Mucosa of rectum (tissue), 2 donors: ENCODE measurements around the gene PCNX2.

Experiments
- H3K27ac ChIP-seq, 2 donors: one replicate each; pipeline ENCODE4 v1.7.0; 2013; ENCODE audit warnings: inconsistent platforms in 2 of 2, low read depth in 2 of 2, low read length in 2 of 2
- H3K27me3 ChIP-seq, 2 donors: one replicate each; pipeline ENCODE4 v1.7.0; 2013; ENCODE audit warnings: low read length in 2 of 2; ENCODE audit not compliant: control insufficient read depth in 2 of 2, insufficient read depth in 2 of 2
- H3K36me3 ChIP-seq, 2 donors: one replicate each; pipeline ENCODE4 v1.7.0; 2013; ENCODE audit warnings: low read length in 2 of 2; ENCODE audit not compliant: control insufficient read depth in 2 of 2, insufficient read depth in 2 of 2
- H3K4me1 ChIP-seq, 2 donors: one replicate each; pipeline ENCODE4 v1.7.0; 2013; ENCODE audit warnings: low read length in 2 of 2, mild to moderate bottlenecking in 1 of 2; ENCODE audit not compliant: control insufficient read depth in 2 of 2, insufficient read depth in 2 of 2
- H3K4me3 ChIP-seq, 2 donors: one replicate each; pipeline ENCODE4 v1.7.0; 2013; ENCODE audit warnings: low read length in 2 of 2
- H3K9ac ChIP-seq, 2 donors: one replicate each; pipeline ENCODE4 v1.7.0; 2013; ENCODE audit warnings: low read length in 2 of 2, low read depth in 1 of 2, mild to moderate bottlenecking in 1 of 2
- H3K9me3 ChIP-seq, 2 donors: one replicate each; pipeline ENCODE4 v1.7.0; 2013; ENCODE audit warnings: low read length in 2 of 2; ENCODE audit not compliant: control insufficient read depth in 2 of 2
- donor health status: healthy.
- donor health status: Normal muscosa, but diverticular disease.

PCNX2 gene

GRCh38 chr1:232978091-232978634 is 317.4 kb downstream of the PCNX2 start:
- Histone ChIP-seq H3K9me3 (peaks cover 3 to 10% of the 10 kb centered on the region in 2 donors), H3K27ac (no peak overlapping the region), H3K36me3 (peaks cover 23 to 38% of the 10 kb centered on the region in 2 donors), H3K4me1 (no peaks in the 10 kb centered on the region), H3K9ac (no peak overlapping the region), H3K4me3 (no peak overlapping the region), H3K27me3 (no peaks in the 10 kb centered on the region)

DNA sequence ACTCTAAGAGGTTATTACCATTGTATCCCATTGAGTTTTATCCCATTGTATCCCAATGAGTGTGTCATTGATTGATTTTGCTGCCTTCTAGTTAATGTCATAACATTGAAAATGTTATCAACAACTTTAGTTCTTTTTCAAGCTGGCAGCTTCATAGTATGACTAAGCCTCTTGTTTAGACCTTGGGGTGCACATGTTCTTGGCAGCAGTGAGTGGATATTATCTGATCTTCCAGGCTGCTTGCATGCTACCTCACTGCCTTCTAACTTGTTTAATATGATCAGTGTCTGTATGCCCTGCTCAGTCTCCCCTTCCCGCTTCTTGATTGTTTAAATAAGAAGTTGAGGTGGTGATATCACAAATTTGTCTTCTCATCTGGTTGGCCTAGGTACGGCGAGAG is 320.6 kb downstream of the PCNX2 start:
- Histone ChIP-seq H3K27me3 (no peaks in the 10 kb centered on the region), H3K4me3 (no peak overlapping the region), H3K9ac (no peak overlapping the region), H3K27ac (no peak overlapping the region), H3K4me1 (no peaks in the 10 kb centered on the region), H3K9me3 (peaks cover 3 to 15% of the 10 kb centered on the region in 2 donors), H3K36me3 (peaks cover 46 to 66% of the 10 kb centered on the region in 2 donors)

DNA sequence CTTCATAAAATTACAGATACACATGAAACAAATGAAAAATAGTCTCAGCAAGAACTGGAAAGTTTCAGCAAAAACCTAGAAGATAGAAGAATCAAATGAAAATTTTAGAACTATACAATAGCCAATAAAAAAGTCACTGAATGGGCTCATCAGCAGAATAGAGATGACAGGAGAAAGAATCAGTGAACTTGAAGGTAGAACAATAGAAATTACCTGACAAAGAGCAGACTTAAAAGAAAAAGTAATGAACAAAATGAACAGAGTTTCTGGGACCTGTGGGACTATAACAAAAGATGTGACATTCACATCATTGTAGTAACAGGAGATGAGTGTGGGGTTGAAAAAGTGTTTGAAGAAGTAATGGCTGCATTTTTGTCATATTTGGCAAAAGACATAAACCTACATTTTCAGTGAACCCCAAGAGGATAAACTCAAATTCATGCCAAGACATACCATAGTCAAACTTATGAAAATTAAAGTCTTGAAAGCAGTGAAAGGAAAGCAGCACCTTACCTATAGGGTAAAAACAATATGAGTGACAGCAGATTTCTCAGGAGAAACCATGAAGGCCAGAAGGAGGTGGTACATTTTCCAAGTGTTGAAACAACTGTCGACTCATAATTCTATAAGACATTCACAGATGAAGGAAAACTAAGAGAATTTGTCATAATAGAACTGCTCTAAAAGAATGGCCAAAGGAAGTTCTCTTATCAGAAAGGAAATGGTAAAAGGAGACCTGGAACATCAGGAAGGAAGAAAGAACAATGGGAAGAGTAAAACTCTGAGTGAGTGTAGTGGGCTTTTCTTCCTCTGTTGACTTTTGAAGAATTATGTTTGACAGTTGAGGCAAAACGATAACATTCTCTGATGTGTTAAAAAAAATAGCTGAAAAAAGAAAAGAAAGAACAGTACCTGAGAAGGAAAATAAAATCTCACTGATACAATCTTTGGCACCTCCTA is 321.6 kb downstream of the PCNX2 start:
- Histone ChIP-seq H3K4me1 (no peaks in the 10 kb centered on the region), H3K9ac (no peak overlapping the region), H3K9me3 (peaks cover 3 to 15% of the 10 kb centered on the region in 2 donors), H3K27me3 (no peaks in the 10 kb centered on the region), H3K36me3 (peaks cover 46 to 71% of the 10 kb centered on the region in 2 donors), H3K4me3 (no peak overlapping the region), H3K27ac (no peak overlapping the region)

- Histone ChIP-seq H3K9me3 (peaks cover 3 to 15% of the 10 kb centered on the region in 2 donors), H3K4me3 (no peak overlapping the region), H3K27ac (no peak overlapping the region), H3K36me3 (peaks cover 50 to 62% of the 10 kb centered on the region in 2 donors), H3K9ac (no peak overlapping the region), H3K4me1 (peaks cover 8 to 10% of the 10 kb centered on the region in 2 donors), H3K27me3 (no peaks in the 10 kb centered on the region)
These were observed 325.0 kb downstream of the PCNX2 start for GRCh38 chr1:232970508-232970907.

DNA sequence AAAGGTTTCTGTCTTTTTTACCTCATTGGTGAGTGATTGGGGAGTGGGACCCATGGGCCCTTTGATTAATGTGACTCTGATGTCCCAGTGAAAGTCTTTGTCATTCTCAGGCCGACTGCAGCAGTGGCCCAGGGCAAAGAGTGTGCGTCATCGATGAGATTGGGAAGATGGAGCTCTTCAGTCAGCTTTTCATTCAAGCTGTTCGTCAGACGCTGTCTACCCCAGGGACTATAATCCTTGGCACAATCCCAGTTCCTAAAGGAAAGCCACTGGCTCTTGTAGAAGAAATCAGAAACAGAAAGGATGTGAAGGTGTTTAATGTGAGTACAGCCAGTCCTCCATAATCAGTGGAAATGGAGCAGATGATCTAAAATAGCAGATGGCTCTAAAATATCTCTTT is 325.7 kb downstream of the PCNX2 start:
- peaks cover 50 to 62% of the 10 kb centered on the region in 2 donors for H3K36me3 ChIP-seq

DNA sequence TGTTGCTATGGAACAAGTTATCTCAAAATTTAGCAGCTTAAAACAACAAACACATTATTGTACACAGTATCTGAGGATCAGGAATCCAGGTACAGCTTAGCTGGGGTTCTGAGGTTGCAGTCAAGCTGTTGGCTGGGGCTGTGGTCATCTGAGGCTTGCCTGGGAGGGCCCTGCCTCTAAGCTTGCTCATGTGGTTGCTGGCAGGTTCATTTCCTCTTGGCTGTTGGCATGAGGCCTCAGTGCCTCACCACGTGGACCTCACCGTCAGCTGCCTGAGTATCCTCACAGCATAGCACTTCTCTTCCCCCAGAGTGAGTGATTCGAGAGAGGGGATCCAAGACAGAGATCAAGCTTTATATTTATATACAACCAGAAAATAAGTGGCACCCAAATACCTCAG is 326.6 kb downstream of the PCNX2 start:
- Histone ChIP-seq H3K9me3 (peaks cover under 1 to 11% of the 10 kb centered on the region in 2 donors), H3K27ac (no peak overlapping the region), H3K27me3 (no peaks in the 10 kb centered on the region), H3K36me3 (peaks cover 44 to 56% of the 10 kb centered on the region in 2 donors), H3K4me3 (no peak overlapping the region), H3K9ac (no peak overlapping the region), H3K4me1 (peaks cover 8 to 10% of the 10 kb centered on the region in 2 donors)

More for the DNA sequence above, 325.7 kb downstream of the PCNX2 start:
- H3K27ac ChIP-seq, result no peak overlapping the region
- H3K9ac ChIP-seq, result no peak overlapping the region
- H3K9me3 ChIP-seq, result peaks cover 3 to 15% of the 10 kb centered on the region in 2 donors
- H3K4me3 ChIP-seq, result no peak overlapping the region
- H3K4me1 ChIP-seq, result peaks cover 8 to 10% of the 10 kb centered on the region in 2 donors
- no peaks in the 10 kb centered on the region for H3K27me3 ChIP-seq

- H3K4me1 ChIP-seq, result peaks cover 8 to 10% of the 10 kb centered on the region in 2 donors
- peaks cover 0 to 8% of the 10 kb centered on the region in 2 donors for H3K9me3 ChIP-seq
- no peak overlapping the region for H3K27ac ChIP-seq
- no peak overlapping the region for H3K4me3 ChIP-seq
- peaks cover 38 to 51% of the 10 kb centered on the region in 2 donors for H3K36me3 ChIP-seq
- H3K9ac ChIP-seq, result no peak overlapping the region
- no peaks in the 10 kb centered on the region for H3K27me3 ChIP-seq
These were observed 327.1 kb downstream of the PCNX2 start for GRCh38 chr1:232968391-232968790.

- peaks cover 23 to 36% of the 10 kb centered on the region in 2 donors for H3K36me3 ChIP-seq
These were observed 328.9 kb downstream of the PCNX2 start for GRCh38 chr1:232966663-232967062.

GRCh38 chr1:232965912-232966217 is 329.7 kb downstream of the PCNX2 start:
- H3K27ac ChIP-seq, result peak overlapping the region in 1 of 2 donors; percentile 59
- no peaks in the 10 kb centered on the region for H3K9me3 ChIP-seq
- no peaks in the 10 kb centered on the region for H3K27me3 ChIP-seq
- peaks cover 8 to 10% of the 10 kb centered on the region in 2 donors for H3K4me1 ChIP-seq
- no peak overlapping the region for H3K9ac ChIP-seq
- peaks cover 15 to 33% of the 10 kb centered on the region in 2 donors for H3K36me3 ChIP-seq
- H3K4me3 ChIP-seq, result no peak overlapping the region

More at GRCh38 chr1:232966663-232967062, 328.9 kb downstream of the PCNX2 start:
- Histone ChIP-seq H3K4me3 (no peak overlapping the region), H3K4me1 (peaks cover 8 to 10% of the 10 kb centered on the region in 2 donors), H3K27ac (peak overlapping the region; percentile 68 to 78), H3K27me3 (no peaks in the 10 kb centered on the region), H3K9me3 (no peaks in the 10 kb centered on the region), H3K9ac (peak overlapping the region in 1 of 2 donors; percentile 56)
